HT1080 (cell line): ENCODE results near the gene NUCB2. TPM values are rescaled to one million over a fixed set of nuclear protein-coding genes. Genes with fewer than 3 reads are reported as not detected.

Experiments used
- DNase-seq: peaks from one replicate; pipeline ENCODE4 v3.0.0-alpha.2; 2015; ENCODE audit warnings: low read depth
- total RNA-seq: library from RNA; depleted of rRNA; stranded (reverse); fragments of >200 nt; shearing (Covaris generic); gene quantifications from 2 replicates; pipeline ENCODE4 v1.2.3, GENCODE V29; 2014

NUCB2 gene
- total RNA-seq, 1 experiment from 2014 or later = 20.1 TPM

DNA sequence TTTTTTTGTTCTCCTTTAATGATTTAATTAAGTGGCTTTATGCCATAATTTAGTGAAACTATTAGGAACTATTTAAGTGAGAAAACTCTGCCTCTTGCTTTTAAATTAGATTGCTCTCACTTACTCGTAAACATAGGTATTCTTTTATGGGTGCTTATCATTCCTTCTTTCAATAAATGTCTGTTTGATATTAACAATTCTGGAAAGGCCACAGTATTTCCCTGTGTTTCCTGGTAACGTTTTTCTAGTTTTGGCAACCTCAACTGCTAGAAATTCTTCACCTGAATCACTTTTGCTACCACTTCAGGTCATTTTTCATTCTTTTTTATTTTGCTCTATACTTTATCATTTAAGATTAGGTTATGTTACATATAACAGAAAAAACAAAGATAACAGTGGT, 55.1 kb downstream of the NUCB2 start:
- DNase-seq = no peak

- no peak for DNase-seq
Observed at GRCh38 chr11:17333799-17334586, 57.5 kb downstream of the NUCB2 start.

GRCh38 chr11:17343257-17343656, 66.7 kb downstream of the NUCB2 start:
- no peak for DNase-seq

DNA sequence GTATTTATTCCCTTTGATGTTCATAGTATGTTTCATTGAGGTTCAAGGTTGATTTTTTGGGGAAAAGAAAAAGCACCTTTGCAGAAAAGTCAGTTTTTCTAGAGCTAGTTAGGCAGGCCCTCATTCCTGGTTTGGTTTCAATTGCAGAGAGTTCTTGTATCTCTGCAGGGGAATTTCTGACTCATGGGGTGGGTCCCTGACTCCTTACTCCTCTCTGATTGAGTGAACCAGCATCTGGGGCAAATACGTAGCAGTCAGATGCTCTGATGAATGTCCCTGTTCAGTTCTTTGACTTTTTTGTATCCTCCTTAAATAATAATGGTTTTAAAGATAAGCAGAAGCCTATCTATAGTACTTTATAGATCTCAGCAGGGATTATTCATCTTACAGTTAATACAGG, 67.4 kb downstream of the NUCB2 start:
- peak; percentile 68 for DNase-seq

DNA sequence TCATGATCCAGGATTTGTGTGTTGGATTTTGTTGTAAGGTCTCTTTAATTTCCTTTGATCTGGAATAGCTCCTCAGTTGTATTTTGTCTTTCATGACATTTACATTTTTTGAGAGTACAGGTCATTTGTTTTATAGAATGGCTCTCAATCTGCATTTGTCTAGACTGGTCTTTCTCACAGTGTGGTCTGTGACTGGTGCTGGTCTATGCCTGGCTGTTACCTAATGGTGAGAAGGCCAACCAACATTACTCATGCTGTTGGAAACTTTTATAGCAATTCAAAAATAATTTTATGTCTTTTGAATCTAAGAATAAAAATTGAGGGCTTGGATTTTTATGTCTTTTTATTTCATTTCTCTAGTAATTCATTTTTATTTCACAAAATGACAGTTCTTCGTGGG, 71.1 kb downstream of the NUCB2 start:
- DNase-seq = no peak

GRCh38 chr11:17350455-17351171, 74.1 kb downstream of the NUCB2 start:
- no peak for DNase-seq

- DNase-seq = no peak
Observed at GRCh38 chr11:17351172-17351509, 74.6 kb downstream of the NUCB2 start.

- no peak for DNase-seq
Observed at GRCh38 chr11:17351510-17352176, 75.1 kb downstream of the NUCB2 start, which contains the start of gene NCR3LG1. Gene NCR3LG1, plus strand, starts transcription at chr11:17351800. Its CDS starts 170 bp downstream, at chr11:17351970.

GRCh38 chr11:17352950-17353820, 76.6 kb downstream of the NUCB2 start:
- peak; percentile 5 for DNase-seq

DNA sequence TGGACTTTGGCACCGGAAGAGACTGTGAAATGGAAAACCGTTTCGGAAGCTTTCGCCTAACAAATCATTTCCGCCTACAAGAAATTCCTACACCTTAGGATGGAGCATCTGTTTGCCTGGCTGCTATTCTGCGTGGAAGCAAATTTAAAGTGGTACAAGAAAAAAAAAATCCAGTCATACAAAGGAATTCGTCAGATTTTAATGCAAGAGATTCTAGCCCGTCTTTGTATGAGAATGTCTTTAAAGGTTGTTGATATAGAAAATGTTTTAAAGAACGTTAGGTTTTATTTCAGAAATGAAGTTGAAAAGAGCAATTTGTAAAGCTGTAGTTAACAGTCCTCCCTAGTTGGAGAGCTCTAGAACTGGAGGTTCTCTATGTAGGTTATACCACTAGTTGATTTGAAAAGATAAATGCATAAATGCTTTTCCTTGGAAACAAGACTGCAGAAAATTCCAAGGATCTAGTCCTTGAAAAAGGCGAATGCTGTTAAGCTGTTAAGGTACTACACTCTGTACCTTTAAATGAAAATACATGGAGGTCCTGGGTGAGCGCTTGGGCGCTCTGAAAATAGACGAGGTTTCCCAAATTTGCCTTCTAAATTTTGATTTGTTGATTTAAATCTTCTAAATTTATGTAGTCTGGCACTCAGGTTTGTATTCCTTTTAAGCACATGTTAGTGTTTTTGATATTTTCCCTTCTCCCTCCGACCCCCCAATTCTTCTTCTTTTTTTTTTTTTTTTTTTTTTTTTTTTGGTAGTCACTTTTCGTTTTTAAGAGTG, 77.5 kb downstream of the NUCB2 start:
- DNase-seq = peak; percentile 38

DNA sequence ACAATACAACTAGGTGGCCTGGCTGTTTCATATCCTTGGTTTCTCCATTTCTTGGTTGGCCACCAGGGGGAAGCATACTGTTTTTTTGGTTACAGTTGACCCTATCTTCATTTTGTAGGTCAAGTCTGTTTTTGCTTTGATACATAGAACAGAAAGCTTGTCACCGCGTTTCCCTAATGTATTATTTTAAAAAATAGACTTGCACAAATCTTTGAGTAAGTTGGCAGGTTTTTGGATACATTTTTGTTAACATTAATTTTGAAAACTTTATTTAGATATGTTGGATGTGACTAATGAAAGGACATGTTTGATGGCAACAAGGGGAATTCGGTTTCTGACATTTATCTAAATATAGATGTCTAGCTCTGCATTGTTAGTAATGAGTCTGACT, 78.1 kb downstream of the NUCB2 start:
- peak; percentile 70 for DNase-seq

DNA sequence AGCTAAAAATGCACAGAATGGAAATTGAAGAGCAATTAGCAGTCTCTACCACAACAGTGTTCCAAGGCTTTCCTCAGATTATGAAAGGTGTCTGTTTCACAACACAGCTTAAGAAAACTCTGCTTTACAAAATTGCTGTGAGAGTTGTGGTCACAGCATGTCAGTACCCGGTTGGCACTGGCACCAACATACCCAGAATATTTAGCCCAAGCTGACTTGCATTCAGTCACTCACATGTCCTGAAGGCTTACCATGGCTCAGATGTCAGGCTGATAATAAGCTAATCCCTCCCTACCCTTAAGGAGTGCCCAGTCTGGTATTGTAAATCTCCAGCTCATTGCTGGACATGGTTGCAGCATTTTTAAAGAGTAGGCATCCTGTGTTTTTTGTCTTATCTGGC, 90.0 kb downstream of the NUCB2 start:
- no peak for DNase-seq

DNA sequence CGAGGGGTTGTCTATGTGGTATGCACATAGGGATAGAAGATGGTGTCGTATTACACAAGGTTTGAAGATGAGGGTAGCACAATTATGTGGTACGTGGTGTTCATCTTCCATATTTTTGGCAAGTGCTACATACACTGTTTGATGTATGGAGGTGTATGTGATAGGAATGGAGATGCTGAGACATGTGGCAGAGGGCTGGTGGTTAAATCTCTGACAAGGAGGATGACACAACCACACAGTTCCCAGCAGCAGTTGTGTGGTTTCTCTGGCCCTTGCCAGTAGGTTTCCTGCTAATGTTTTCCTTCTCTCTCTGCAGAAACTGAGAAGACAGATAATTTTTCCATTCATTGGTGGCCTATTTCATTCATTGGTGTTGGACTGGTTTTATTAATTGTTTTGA, 92.0 kb downstream of the NUCB2 start:
- no peak for DNase-seq

GRCh38 chr11:17369094-17369493, 92.6 kb downstream of the NUCB2 start:
- no peak for DNase-seq

DNA sequence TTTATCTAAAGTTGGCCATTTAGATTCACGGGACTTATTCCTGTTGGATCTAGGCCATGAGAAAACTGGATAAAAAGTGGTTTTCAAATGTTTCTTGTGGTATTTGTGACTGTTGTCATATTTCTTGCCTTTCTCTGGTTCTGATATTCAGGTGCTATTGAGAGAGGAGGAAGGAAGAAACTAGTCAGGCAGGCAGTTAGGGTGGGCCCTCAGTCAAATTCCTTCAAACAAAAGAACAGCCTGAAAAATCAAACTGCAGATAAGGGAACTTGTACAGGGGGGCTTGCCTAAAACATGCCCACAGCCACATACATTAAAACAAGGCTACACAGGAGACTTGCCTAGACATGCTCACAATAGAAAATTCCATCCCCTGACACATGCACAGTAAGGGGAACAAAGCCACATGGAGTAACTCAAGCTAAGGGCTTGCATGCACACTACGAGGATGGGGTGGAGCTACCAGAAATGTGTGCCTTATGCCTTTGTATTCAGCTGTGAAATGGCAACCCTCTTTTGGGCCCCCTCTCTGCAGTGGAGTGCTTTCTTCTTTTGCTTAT, 93.2 kb downstream of the NUCB2 start:
- no peak for DNase-seq

- DNase-seq = no peak
Observed at GRCh38 chr11:17371614-17372013, 95.1 kb downstream of the NUCB2 start.

DNA sequence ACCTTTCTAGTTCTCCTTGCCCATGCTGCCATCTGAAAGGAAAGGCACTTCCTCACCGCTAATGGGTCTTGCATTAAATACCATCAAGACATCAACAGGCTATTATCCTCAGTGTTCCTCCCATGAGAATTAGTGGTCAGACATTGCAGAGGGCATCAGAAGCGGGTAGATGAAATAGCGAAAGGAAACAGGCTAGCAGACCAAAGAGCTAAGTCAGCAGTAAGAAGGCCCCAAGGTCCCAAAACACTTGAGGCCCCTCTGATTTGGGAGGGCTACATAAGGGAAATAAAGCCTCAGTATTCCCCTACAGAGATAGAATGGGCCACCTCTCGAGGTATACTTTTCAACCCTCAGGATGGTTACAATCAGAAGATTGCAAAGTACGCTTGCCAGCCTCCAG, 99.0 kb downstream of the NUCB2 start:
- no peak for DNase-seq

DNA sequence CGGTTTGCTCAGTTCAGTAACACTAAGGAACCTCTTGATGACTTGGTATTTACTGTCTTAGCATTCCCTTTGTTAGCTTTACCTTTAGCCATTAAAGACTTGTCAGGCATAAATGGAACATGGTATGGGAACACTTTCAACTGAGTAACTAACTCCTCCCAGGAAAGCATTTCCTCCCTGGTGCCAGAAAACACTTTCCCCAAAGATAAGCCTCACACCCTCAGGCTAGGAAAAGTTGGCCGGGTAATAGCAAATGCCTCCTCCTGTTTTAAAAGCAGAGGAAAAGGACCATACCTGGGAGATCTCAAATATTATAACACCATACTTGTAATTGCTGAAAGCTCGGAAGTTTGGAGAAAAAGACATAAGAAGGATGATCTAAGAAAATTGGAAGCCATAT, 100.0 kb downstream of the NUCB2 start:
- no peak for DNase-seq

- no peak for DNase-seq
Observed at GRCh38 chr11:17378655-17379054, 102.1 kb downstream of the NUCB2 start.
